GM18909 (cell line): ENCODE results near the gene LRATD1.

ENCODE experiments used
- ATAC-seq: cut with Tn5 transposase; IDR thresholded peaks from one replicate; pipeline ENCODE4 v1.9.1; 2021; ENCODE audit warnings: mild to moderate bottlenecking; ENCODE audit not compliant: unreplicated experiment, poor library complexity

LRATD1 gene

DNA sequence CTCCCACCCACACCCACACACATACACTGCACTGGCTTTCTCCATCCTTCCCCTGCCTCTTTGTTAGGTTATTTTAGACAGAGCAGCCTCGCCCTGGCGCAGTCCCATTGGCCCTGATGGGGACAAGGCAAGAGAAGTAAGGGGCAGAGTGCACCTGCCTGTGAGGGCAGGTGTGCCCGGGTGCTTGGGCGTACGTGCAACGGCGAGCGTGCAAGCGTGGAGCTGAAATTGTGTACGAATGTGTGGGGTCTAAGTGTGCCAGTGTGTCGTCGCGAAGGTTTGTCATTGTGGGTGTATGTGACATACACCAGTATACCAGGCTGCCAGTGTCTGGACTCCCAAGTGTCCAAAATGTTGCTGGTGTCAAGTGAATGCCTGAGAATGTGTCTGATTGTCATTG is 544 bp downstream of the LRATD1 start:
- ATAC-seq, result no peak

DNA sequence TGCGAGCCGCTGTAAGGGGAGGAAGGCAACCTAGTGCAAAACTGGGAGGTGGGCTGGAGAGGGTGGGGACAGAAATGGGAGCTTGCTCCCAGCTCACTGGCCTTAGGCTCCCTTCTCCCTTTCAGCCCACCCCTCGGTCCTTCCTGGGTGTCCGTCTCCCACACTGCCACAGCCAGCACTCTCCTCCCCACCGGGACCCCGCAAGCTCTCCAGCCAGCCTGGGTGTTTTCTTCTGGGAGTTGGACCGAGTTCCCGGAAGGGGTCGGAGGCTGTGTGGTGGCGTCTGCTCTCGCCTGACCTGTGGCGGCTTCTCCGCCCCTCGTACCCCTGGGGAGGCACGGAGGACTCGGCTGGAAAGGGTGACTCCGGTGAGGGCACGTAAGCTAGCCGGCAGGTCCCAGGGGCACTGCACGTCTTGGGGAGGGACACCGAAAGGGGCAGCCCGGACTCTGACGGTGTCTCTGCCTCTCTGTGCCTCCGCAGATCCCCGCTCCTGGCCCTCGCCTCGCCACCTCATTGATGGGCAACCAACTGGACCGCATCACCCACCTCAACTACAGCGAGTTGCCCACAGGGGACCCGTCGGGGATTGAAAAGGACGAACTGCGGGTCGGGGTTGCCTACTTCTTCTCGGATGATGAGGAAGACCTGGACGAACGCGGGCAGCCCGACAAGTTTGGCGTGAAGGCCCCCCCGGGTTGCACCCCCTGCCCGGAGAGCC is 1.1 kb downstream of the LRATD1 start:
- no peak for ATAC-seq

DNA sequence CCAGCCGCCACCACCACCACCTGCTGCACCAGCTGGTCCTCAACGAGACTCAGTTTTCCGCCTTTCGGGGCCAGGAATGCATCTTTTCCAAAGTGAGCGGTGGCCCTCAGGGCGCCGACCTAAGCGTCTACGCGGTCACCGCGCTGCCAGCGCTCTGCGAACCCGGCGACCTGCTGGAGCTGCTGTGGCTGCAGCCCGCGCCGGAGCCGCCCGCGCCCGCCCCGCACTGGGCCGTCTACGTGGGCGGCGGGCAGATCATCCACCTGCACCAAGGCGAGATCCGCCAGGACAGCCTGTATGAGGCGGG is 1.6 kb downstream of the LRATD1 start:
- no peak for ATAC-seq

DNA sequence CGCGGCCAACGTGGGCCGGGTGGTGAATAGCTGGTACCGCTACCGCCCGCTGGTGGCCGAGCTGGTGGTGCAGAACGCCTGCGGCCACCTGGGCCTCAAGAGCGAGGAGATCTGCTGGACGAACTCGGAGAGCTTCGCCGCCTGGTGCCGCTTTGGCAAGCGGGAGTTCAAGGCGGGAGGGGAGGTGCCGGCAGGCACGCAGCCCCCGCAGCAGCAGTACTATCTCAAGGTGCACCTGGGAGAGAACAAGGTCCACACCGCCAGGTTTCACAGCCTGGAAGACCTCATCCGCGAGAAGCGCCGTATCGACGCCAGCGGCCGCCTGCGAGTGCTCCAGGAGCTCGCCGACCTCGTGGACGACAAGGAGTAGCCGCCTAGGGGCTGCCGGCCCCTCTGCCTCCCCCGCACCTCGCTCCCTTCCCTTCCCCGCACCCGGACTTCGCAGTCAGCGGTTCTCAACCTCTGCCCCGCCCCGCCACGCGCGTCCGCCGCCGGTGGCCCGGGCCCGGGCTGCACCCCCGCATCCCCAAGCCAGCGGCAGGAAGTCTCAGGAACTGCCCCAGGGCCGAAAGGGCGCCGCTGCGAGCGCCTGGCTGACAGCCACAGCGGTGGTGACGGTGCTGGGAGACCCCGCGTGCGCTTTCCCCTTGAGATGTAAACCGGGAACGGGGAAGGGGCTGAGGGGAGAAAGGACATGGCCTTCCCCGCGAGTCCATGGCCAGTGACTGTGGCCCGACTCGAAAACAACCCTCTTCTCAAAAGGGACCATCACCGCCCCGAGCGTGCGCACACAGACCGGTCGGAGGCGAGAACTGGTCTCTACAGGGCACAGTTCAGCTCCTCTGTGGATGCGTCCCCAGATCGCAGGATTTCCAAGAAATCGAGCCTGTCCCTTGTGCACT is 2.2 kb downstream of the LRATD1 start:
- peak; percentile 63 for ATAC-seq

DNA sequence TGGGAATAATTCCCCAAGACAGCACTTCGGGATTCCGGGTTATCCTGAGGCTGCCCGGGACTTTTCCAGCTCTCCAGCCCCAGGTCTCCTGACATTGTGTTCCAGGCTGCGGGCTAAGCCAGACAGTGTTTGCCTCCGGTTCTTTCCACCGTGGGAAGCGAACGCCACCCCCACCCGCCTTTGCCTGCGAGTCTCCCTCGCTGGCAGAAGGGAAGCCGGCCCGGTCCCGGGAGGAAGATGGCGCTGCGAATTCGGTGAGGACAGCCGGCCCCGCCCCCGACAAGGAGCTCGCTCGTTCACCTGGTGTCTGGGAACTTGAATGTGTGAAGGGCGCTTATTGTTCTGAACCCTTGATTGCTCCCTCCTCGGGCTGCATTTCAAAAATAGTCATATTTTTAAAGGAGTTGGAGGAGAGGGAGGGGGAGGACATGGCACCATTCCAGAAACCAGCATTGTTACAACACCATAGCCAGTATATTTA is 2.9 kb downstream of the LRATD1 start:
- no peak for ATAC-seq

DNA sequence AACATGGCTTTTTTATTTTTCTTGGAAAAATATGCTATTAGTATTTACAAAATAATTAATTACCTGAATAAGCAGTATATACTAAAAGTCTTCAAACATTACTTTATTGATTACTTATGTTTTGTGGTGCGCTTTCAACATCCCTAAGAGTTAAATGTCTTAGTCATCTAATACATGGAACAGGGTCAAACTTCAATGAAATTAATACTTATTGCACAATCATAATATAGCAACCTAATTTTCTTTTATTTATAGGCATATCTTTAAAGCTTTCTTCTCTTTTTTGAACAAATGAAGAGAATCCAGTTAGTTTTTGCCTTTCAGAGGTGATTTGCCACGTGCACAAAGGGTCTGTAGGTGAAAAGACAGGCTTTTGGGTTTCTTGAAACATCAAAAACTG is 6.0 kb downstream of the LRATD1 start:
- ATAC-seq, result no peak

DNA sequence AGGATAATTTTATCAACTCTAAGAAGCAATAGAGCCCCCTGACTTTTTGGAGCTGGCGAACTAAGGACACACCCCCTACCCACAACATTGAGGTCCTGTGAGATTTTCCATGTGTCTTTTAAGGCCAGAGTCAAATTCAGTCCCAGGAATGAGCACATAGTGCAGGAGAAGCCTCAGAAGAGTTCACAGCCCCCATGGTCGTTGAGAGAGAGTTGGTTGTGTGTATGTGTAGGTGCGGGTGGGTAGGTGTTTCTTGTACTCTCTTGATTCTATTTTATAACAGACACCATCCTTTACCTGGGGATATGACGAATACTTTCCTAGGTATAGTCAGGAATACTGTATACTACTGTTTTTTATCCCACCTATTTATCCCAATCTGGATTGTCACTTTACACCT is 8.6 kb downstream of the LRATD1 start:
- ATAC-seq, result no peak

DNA sequence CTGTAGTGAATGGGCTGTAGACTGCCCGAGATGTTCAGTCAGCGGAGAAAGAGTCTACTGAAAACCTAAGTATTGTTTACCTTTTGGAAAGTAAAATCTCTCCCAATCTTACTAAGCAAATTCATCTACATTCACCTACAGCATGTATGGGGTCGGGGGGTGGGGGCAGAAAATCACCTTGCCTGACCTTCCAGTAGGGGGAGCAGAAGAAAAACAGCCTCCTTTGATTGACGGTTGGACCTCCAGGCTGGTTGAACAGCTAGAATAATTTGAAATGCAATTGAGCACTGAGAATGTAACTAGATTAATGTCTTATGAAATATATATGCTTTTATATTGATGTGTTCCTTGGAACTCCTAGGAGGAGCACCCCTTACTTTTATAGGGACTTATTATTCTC is 10.0 kb downstream of the LRATD1 start:
- no peak for ATAC-seq

DNA sequence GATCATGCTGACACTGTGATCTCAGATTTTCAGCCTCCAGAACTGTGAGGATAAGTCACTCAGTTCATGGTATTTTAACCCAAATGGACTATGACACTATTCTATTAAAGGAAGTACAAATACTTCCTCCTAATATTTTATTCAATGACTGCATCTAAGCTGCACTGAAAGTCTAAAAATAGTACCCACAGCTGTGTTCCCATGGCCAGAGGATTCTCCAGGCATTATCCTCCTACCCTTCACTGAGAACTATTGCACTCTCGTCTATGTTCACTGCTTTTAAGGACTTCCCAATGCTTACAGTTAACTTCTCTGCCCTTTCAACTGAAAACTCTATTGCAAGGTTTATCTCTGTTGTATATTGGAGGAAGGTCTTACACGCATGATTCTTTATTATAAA is 15.2 kb downstream of the LRATD1 start:
- ATAC-seq, result no peak

DNA sequence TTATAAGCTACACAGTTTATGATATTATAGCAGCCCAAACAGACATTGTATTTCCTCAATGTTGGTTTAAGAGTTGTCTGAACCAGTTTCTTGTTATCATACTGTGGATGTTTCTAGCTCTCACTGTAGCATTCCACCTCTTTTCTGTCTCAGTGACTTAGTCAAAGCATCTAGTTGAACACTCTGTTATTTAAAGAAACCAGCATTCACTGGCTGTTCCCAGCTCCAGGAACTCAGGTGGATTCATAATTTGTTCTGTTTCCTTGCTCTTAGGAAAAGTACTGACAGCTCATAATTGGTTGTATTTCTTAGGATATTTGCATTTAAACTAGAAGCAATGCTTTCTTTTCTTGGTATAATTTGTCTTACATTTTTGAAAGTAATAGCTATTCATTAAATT is 17.5 kb downstream of the LRATD1 start:
- no peak for ATAC-seq

DNA sequence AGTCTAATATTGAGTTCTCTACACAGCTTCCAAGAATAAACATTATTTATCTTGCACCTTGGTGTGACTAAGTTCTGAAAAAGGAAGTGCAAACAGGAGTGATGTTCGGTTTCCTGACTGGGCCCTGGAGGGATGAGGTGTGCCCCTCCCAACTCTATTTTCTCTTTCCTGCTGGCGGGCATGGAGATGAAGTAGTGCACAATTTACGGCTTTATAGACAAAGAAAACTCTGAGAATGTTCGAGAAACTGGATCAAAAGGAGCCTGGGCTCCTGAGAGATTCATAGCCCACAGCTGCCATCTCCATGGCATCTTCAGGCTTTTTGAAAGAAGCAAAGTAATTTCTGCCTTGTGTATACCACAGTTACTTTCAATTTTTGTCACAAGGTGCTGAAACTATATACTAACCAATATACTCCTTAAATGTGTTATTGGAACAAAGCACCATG is 22.3 kb downstream of the LRATD1 start:
- ATAC-seq, result peak; percentile 94

DNA sequence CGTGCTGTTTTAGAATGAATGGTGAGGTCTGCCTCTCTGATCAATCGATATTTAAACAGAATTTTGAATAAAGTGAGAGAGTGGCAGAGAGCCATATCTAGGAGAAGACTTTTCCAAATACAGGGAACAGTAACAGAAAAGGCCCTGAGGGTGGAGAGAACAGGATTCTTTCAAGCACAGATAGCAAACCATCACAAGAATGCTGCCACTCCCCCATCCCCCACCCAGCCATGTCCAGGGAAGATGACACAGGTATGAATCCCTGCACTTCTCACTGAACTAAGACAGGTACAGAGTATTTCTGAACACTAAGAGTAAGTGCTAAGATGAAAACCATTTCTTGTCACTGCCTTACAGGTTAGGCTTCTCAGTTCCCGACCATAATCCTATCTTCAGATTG is 23.6 kb downstream of the LRATD1 start:
- no peak for ATAC-seq

DNA sequence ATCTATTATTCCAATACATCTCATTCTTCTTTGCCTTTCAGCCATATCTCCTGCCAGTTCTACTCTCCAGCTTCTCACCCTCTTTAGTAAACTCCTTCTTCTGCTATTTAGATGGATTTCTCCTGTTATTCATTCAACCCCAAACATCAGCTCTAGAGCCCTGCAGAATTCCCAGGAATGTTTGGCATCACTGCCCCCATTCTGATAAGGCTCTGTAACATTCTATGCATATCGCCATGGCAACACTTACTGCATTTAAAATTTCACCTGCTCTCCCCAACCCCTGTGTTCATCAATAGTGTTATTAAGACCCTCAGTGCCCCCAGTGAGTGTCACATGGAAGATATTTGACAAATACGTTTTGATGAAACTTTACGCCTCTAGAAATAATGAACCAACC is 28.6 kb downstream of the LRATD1 start:
- no peak for ATAC-seq

DNA sequence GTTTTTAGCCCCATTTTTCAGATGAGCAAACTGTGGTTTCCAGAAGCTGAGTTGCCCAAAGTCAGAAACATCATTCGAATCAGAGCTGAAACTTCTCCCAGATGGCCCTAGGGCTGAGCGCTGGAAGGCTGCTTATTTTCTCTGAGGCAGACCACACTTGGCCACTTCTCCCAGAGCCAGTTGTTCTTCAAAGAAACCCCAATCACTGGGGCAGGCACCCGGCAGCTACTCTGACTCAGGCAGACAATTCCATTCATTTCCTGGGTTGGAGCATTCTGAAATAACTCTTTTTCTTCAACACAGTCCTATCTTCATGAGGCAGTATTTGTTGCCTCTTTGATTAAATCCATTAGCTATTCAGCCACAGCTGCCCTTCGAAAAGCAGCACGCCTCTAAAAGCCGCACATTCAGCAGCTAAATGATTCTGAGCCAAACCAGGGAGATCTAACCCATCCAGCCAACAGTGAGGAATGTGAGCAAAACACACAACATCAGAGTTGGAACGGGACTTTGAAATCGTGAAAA is 40.9 kb downstream of the LRATD1 start:
- no peak for ATAC-seq

DNA sequence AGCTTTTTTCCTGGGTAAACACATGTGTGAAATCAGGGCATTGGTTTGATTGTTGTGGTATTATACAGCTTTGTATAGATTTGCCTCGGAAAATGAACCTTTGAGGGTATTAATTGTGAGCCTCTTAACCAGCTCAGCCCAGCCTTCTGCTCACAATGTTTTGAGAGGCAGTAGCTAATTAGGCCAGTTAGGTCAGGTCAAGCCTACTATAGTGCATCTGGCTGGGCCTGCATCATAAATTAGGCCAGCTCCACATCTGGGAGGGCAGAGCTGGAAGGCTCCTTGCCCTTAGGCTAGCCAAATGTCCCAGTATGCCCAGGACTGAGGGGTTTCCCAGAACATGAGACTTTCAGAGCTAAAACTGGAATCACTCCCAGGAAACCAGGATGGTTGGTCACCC is 43.0 kb downstream of the LRATD1 start:
- no peak for ATAC-seq

DNA sequence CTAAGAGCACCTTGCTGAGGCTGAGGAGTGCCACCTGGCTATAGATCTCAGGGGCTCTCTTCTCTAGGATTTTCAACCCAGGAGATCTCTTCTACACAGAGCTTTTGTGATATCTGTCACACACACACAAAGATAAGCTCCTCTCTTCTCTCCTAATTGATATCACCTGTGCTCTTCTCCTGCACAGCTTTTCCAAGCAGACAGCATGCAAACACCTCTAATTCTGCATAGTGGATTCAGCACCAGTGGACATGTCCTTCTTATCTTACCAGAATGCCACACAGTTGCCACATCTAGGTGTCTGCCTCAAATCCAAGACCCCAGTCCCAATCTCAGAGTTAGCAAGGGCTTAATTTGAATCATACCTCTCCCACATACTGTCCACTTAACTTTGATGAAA is 43.9 kb downstream of the LRATD1 start:
- ATAC-seq, result no peak

DNA sequence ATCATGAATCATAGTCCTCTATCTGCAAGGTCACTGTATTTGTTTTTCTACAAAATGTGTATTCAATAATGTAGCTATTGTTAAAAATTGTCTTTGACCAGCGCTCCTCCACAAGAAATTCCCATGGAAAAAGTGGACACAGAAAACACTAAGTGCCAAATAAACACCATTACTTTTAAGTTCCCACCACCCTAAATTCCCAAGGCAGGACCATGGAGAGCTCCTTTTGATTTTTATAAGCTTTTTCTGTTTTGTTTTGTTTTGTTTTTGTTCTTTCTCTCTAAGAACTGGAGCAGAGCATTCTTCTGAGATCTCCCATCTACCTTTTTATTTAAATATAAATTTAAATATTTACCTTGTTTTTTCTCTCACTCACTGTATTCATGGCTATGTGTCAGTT is 44.5 kb downstream of the LRATD1 start:
- ATAC-seq, result no peak

DNA sequence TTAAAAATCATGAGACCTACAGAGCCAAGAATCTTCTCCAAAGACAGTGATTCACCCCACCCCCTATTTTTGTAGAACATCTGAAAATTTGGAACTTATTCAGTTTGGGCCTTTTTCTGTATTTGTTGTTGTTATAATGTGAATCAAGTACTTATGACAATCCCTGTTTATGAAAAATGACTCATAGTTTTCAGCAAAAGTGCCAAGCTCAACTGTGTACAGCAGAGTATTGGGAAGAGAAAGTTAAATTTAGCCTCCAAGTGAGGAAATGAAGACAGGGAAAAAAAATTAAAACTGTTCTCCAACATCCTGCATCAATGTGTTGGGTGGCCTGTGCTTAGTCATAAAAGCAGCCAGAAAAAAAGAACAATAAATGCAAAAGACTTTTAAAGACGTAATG is 46.2 kb downstream of the LRATD1 start:
- no peak for ATAC-seq

DNA sequence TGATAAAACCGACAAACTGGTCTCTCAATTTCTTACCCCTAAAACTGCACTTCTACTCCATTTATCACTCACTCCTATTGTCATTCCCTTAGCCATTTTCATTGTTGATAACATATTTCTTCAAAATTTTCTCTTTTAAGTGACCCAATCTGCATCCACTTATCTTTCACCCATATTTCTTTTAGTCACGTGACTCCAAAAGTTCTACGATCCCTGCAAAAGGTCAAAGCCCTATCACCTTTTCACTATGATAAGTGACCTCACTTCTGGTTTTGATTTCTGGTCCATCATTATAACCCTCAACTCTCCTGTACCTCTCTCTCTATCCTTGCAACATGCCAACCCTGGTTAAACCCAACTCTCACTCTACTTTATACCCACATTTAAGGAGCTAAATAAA is 49.1 kb downstream of the LRATD1 start:
- no peak for ATAC-seq
